ENCODE results near the gene HYAL2.

Gene HYAL2

GRCh38 chr3:50322386-50323091 lies at the start of gene HYAL2:
HYAL2 (minus strand) TSS chr3:50322745; CDS start chr3:50320489, 2,256 bp downstream.
- Histone ChIP-seq H2AFZ (ENCODE audit: low read depth, low read length) (peak within 1 kb of the TSS; percentile 100), H3K27me3 (ENCODE audit: insufficient read depth, low read length, poor library complexity) (no peaks in the 10 kb centered on the region), H3K27ac (ENCODE audit: low read length) (peak within 1 kb of the TSS; percentile 100), H3K4me2 (ENCODE audit: insufficient read depth, low read length) (peak within 1 kb of the TSS; percentile 78), H3K4me1 (ENCODE audit: insufficient read depth, low read length) (peaks cover 61% of the 10 kb centered on the region), H3K79me2 (ENCODE audit: insufficient read depth, low read length) (peaks cover 42% of the 10 kb centered on the region), H3K9me3 (ENCODE audit: insufficient read depth, low read length, severe bottlenecking) (no peaks in the 10 kb centered on the region), H4K20me1 (ENCODE audit: insufficient read depth, low read length) (peaks cover 19% of the 10 kb centered on the region; the same call in 1 of the 2 replicates), H3K4me3 (ENCODE audit: low read depth in 1 of 2, low read length in 2 of 2) (peak within 1 kb of the TSS; percentile 44 to 74), H3K36me3 (ENCODE audit: insufficient read depth, low read length) (peaks cover 51% of the 10 kb centered on the region), H3K9ac (ENCODE audit: low read depth, low read length) (peak within 1 kb of the TSS; percentile 62)
- ATAC-seq (ENCODE audit: insufficient read depth, low read depth) (no peak), DNase-seq (no peak)
- no peak for TF ChIP-seq EZH2 (IDR thresholded peaks at IDR 0.05; ENCODE audit: borderline replicate concordance, low read depth, low read length, severe bottlenecking)
- TF ChIP-seq CTCF (IDR thresholded peaks at IDR 0.05; ENCODE audit: borderline replicate concordance, extremely low read depth, low read length, poor library complexity, severe bottlenecking) = no peak

GRCh38 chr3:50371133-50371685 lies 48.7 kb upstream of the HYAL2 start:
- TF ChIP-seq EZH2 (IDR thresholded peaks at IDR 0.05; ENCODE audit: borderline replicate concordance, low read depth, low read length, severe bottlenecking) = no peak
- Histone ChIP-seq H3K4me2 (ENCODE audit: insufficient read depth, low read length) (no peak overlapping the region), H2AFZ (ENCODE audit: low read depth, low read length) (no peak overlapping the region), H3K9ac (ENCODE audit: low read depth, low read length) (no peak overlapping the region), H3K79me2 (ENCODE audit: insufficient read depth, low read length) (no peaks in the 10 kb centered on the region), H3K9me3 (ENCODE audit: insufficient read depth, low read length, severe bottlenecking) (no peaks in the 10 kb centered on the region), H3K27me3 (ENCODE audit: insufficient read depth, low read length, poor library complexity) (no peaks in the 10 kb centered on the region), H3K4me1 (ENCODE audit: insufficient read depth, low read length) (0 out of 2 replicates have a peak, but pooled peaks cover 2% of the 10 kb centered on the region), H4K20me1 (ENCODE audit: insufficient read depth, low read length) (peaks cover 4% of the 10 kb centered on the region; the same call in 1 of the 2 replicates), H3K4me3 (ENCODE audit: low read depth in 1 of 2, low read length in 2 of 2) (no peak overlapping the region), H3K27ac (ENCODE audit: low read length) (no peak overlapping the region), H3K36me3 (ENCODE audit: insufficient read depth, low read length) (no peaks in the 10 kb centered on the region)
- no peak for DNase-seq
- no peak for ATAC-seq (ENCODE audit: insufficient read depth, low read depth)

GRCh38 chr3:50370594-50370993 lies 48.0 kb upstream of the HYAL2 start:
- DNase-seq (no peak), ATAC-seq (ENCODE audit: insufficient read depth, low read depth) (no peak)
- H3K9me3 ChIP-seq (ENCODE audit: insufficient read depth, low read length, severe bottlenecking) = no peaks in the 10 kb centered on the region
- H3K27me3 ChIP-seq (ENCODE audit: insufficient read depth, low read length, poor library complexity) = no peaks in the 10 kb centered on the region
- no peaks in the 10 kb centered on the region for H3K36me3 ChIP-seq (ENCODE audit: insufficient read depth, low read length)
- TF ChIP-seq CTCF (IDR thresholded peaks at IDR 0.05; ENCODE audit: borderline replicate concordance, extremely low read depth, low read length, poor library complexity, severe bottlenecking) (peak; percentile 36), EZH2 (IDR thresholded peaks at IDR 0.05; ENCODE audit: borderline replicate concordance, low read depth, low read length, severe bottlenecking) (no peak)
- H3K4me3 ChIP-seq (ENCODE audit: low read depth in 1 of 2, low read length in 2 of 2) = no peak overlapping the region
- H3K79me2 ChIP-seq (ENCODE audit: insufficient read depth, low read length) = no peaks in the 10 kb centered on the region
- no peak overlapping the region for H3K4me2 ChIP-seq (ENCODE audit: insufficient read depth, low read length)
- H3K27ac ChIP-seq (ENCODE audit: low read length) = no peak overlapping the region
- H3K9ac ChIP-seq (ENCODE audit: low read depth, low read length) = no peak overlapping the region
- H3K4me1 ChIP-seq (ENCODE audit: insufficient read depth, low read length) = peaks cover 4% of the 10 kb centered on the region; the same call in 1 of the 2 replicates
- H2AFZ ChIP-seq (ENCODE audit: low read depth, low read length) = no peak overlapping the region
- H4K20me1 ChIP-seq (ENCODE audit: insufficient read depth, low read length) = peaks cover 4% of the 10 kb centered on the region; the same call in 1 of the 2 replicates

- no peak overlapping the region for H3K9ac ChIP-seq (ENCODE audit: low read depth, low read length)
- peaks cover 9% of the 10 kb centered on the region for H3K4me1 ChIP-seq (ENCODE audit: insufficient read depth, low read length)
- TF ChIP-seq CTCF (IDR thresholded peaks at IDR 0.05; ENCODE audit: borderline replicate concordance, extremely low read depth, low read length, poor library complexity, severe bottlenecking) = no peak
- no peak for TF ChIP-seq EZH2 (IDR thresholded peaks at IDR 0.05; ENCODE audit: borderline replicate concordance, low read depth, low read length, severe bottlenecking)
- no peak overlapping the region for H3K4me2 ChIP-seq (ENCODE audit: insufficient read depth, low read length)
- H4K20me1 ChIP-seq (ENCODE audit: insufficient read depth, low read length) = peaks cover 4% of the 10 kb centered on the region; the same call in 1 of the 2 replicates
- no peaks in the 10 kb centered on the region for H3K79me2 ChIP-seq (ENCODE audit: insufficient read depth, low read length)
- H2AFZ ChIP-seq (ENCODE audit: low read depth, low read length) = no peak overlapping the region
- H3K36me3 ChIP-seq (ENCODE audit: insufficient read depth, low read length) = no peaks in the 10 kb centered on the region
- H3K4me3 ChIP-seq (ENCODE audit: low read depth in 1 of 2, low read length in 2 of 2) = no peak overlapping the region
- H3K9me3 ChIP-seq (ENCODE audit: insufficient read depth, low read length, severe bottlenecking) = no peaks in the 10 kb centered on the region
- ATAC-seq (ENCODE audit: insufficient read depth, low read depth) = no peak
- H3K27me3 ChIP-seq (ENCODE audit: insufficient read depth, low read length, poor library complexity) = no peaks in the 10 kb centered on the region
- DNase-seq = no peak
- H3K27ac ChIP-seq (ENCODE audit: low read length) = no peak overlapping the region
These were observed 46.6 kb upstream of the HYAL2 start for GRCh38 chr3:50369012-50369670.
